ENCODE data around the gene ANO2. TPM values are rescaled to one million over a fixed set of nuclear protein-coding genes. Genes with fewer than 3 reads are reported as not detected.

The ANO2 gene
- total RNA-seq, 4 donors from 2014 or later = 4.0 to 17.9 (median 5.1) TPM

- WGBS = 77% methylated on average over 3 of the region's 3 CpGs
Observed at GRCh38 chr12:5912011-5912410, 33.0 kb downstream of the ANO2 start.

GRCh38 chr12:5910790-5911548 is 34.1 kb downstream of the ANO2 start:
- Histone ChIP-seq H3K4me1 (no peaks in the 10 kb centered on the region), H3K27me3 (peaks cover 0 to 28% (median 2%) of the 10 kb centered on the region in 4 donors), H3K36me3 (peaks cover 0 to 60% (median 0%) of the 10 kb centered on the region in 4 donors), H3K4me3 (no peak overlapping the region), H3K27ac (replicated peaks in 1 of 4) (no peak overlapping the region), H3K9me3 (peaks cover 0 to 3% (median 0%) of the 10 kb centered on the region in 4 donors)
- TF ChIP-seq EP300 (IDR thresholded peaks at IDR 0.05) = no peak
- TF ChIP-seq POLR2AphosphoS5 (IDR thresholded peaks at IDR 0.05) = no peak
- TF ChIP-seq POLR2A (IDR thresholded peaks at IDR 0.05; ENCODE audit: low read depth) = no peak
- TF ChIP-seq CTCF (IDR thresholded peaks at IDR 0.05) = no peak
- intact Hi-C loops (cut with DNase I) = no loop called here
- peak; percentile 89 for DNase-seq (ENCODE audit: extremely low spot score)
- 87% methylated on average over 7 of the region's 7 CpGs for WGBS

More at GRCh38 chr12:5912011-5912410, 33.0 kb downstream of the ANO2 start:
- intact Hi-C loops (cut with DNase I) = no loop called here
- Histone ChIP-seq H3K36me3 (peaks cover 0 to 64% (median 0%) of the 10 kb centered on the region in 4 donors), H3K4me1 (no peaks in the 10 kb centered on the region), H3K9me3 (peaks cover 0 to 3% (median 0%) of the 10 kb centered on the region in 4 donors), H3K4me3 (no peak overlapping the region), H3K27ac (replicated peaks in 1 of 4) (no peak overlapping the region), H3K27me3 (peaks cover 0 to 28% (median 2%) of the 10 kb centered on the region in 4 donors)
- DNase-seq (ENCODE audit: extremely low spot score) = peak; percentile 91
- TF ChIP-seq POLR2A (IDR thresholded peaks at IDR 0.05; ENCODE audit: low read depth) = no peak
- no peak for TF ChIP-seq CTCF (IDR thresholded peaks at IDR 0.05)
- no peak for TF ChIP-seq EP300 (IDR thresholded peaks at IDR 0.05)
- TF ChIP-seq POLR2AphosphoS5 (IDR thresholded peaks at IDR 0.05) = no peak

- H3K36me3 ChIP-seq = peaks cover 0 to 51% (median 0%) of the 10 kb centered on the region in 4 donors
- TF ChIP-seq POLR2AphosphoS5 (IDR thresholded peaks at IDR 0.05) (no peak), EP300 (IDR thresholded peaks at IDR 0.05) (no peak), POLR2A (IDR thresholded peaks at IDR 0.05; ENCODE audit: low read depth) (no peak), CTCF (IDR thresholded peaks at IDR 0.05) (no peak)
- H3K9me3 ChIP-seq = peaks cover 0 to 3% (median 0%) of the 10 kb centered on the region in 4 donors
- H3K27ac ChIP-seq (replicated peaks in 1 of 4) = no peak overlapping the region
- intact Hi-C loops (cut with DNase I) = no loop called here
- peak; percentile 84 for DNase-seq (ENCODE audit: extremely low spot score)
- H3K4me3 ChIP-seq = no peak overlapping the region
- H3K4me1 ChIP-seq = no peaks in the 10 kb centered on the region
- WGBS = 84% methylated on average over 5 of the region's 5 CpGs
- peaks cover 0 to 37% (median 2%) of the 10 kb centered on the region in 4 donors for H3K27me3 ChIP-seq
Observed at GRCh38 chr12:5909560-5909959, 35.5 kb downstream of the ANO2 start.

GRCh38 chr12:5908251-5908650 is 36.8 kb downstream of the ANO2 start:
- Histone ChIP-seq H3K4me3 (no peak overlapping the region), H3K9me3 (peaks cover 0 to 3% (median 0%) of the 10 kb centered on the region in 4 donors), H3K27me3 (peaks cover 0 to 40% (median 2%) of the 10 kb centered on the region in 4 donors), H3K36me3 (peaks cover 0 to 43% (median 0%) of the 10 kb centered on the region in 4 donors), H3K27ac (replicated peaks in 1 of 4) (no peak overlapping the region), H3K4me1 (no peaks in the 10 kb centered on the region)
- intact Hi-C loops (cut with DNase I) = no loop called here
- TF ChIP-seq CTCF (IDR thresholded peaks at IDR 0.05) = no peak
- TF ChIP-seq POLR2A (IDR thresholded peaks at IDR 0.05; ENCODE audit: low read depth) = no peak
- no peak for TF ChIP-seq POLR2AphosphoS5 (IDR thresholded peaks at IDR 0.05)
- TF ChIP-seq EP300 (IDR thresholded peaks at IDR 0.05) = no peak
- WGBS = 73% methylated on average over 7 of the region's 7 CpGs
- peak; percentile 66 for DNase-seq (ENCODE audit: extremely low spot score)
